HG03520 (cell line): ENCODE measurements around the gene KCNQ2.
"Not testable (repeated sequence)": the region's sequence is repeated elsewhere in the genome, so short reads cannot be mapped to it uniquely, and the experiment has no call there.

Experiments used
- ATAC-seq: cut with Tn5 transposase; IDR thresholded peaks from one replicate; pipeline ENCODE4 v1.9.1; 2021; ENCODE audit warnings: mild to moderate bottlenecking, moderate library complexity; ENCODE audit not compliant: unreplicated experiment

The KCNQ2 gene

DNA sequence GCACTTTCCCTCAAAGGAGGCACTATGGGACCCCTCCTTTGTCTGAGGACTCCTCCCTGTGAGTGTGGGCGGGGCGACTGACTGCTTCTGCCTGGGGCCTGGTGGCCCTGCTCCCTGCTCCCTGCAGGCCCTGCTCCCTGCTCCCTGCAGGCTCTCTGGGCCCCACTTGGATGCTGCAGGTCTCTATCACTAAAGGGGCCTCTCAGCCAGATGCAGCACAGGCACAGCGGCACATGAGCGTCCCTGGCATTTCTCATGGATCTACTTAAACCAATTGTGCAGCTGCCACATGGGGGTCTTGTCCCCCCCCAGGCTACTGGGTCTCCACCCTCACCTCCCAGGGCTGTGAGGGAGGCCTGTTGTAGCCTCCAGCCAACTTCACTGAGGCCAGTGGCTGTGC is 18.6 kb upstream of the KCNQ2 start:
- ATAC-seq, result no peak

DNA sequence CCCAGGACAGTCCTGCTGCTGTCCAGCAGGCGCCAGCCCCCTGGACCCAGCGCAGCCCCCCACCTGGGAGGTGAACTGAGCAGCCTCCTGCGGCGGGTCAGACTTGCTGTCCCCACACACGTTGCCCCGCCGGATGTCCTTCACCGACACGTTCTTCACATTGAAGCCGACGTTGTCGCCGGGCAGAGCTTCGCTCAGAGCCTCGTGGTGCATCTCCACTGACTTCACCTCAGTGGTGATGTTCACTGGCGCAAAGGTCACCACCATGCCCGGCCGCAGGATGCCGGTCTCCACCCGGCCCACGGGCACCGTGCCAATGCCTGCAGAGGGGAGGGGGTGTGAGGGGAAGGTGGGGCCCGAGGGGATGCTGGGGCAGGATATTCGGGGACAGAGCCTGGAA is 18.0 kb upstream of the KCNQ2 start:
- ATAC-seq, result no peak

DNA sequence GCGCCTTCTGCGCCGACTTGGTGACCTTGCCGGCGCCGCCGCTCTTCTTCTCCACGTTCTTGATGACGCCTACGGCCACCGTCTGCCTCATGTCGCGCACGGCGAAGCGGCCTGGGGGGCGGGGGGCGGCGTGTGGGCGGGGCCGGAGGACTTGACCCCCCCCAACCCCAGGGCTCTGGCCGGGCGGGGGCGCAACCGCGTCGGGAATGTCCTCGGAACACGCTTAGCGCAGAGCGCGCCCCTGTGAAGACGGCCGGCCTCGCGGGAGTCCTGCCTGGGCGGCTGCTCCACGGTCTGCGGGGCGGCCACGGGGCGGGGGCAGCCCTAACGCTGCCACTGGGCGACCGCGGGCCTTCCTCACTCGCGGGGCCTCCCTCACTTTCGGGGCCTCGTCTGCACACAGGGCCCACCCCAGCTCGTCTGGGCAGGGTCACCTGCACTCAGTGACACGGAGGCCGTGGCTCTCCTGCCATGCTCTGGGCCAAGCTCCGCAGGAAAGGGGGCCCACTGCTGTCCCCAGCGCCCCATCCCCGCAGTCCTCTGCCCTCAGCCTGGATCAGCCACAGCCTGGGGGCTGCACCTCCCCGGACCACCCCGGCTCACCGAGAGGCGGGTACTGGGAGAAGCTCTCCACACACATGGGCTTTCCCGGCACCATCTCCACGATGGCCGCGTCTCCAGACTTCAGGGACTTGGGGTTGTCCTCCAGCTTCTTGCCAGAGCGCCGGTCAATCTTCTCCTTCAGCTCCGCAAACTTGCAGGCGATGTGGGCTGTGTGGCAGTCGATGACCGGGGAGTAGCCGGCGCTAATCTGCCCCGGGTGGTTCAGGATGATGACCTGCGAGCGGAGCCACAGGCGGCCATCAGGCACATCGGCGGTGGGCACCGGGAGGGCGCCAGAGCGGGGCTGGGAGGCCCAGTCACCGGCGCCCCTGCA is 16.1 kb upstream of the KCNQ2 start:
- ATAC-seq, result no peak

DNA sequence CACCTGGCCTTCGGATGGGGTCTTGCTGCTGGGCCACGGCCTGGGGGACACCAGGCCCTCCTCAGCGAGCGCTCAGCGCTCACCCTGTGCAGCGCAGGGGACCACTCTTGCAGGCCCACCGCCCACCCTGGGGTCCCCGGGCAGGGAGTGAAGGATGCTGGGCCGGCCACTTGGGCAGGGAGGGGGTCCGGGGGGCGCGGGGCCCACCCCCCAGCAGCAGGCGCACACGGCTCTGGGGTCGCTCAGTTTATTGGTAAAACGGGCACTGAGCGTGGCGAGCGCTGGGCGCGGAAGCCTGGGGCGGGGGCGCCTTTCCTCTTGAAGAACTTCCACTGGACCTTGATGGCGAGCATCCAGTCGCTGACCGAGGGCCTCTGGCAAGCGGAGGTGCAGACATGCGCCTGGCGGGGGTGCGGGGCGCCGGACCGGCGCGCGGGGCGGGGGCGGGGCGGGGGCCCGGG is 15.4 kb upstream of the KCNQ2 start:
- no peak for ATAC-seq

DNA sequence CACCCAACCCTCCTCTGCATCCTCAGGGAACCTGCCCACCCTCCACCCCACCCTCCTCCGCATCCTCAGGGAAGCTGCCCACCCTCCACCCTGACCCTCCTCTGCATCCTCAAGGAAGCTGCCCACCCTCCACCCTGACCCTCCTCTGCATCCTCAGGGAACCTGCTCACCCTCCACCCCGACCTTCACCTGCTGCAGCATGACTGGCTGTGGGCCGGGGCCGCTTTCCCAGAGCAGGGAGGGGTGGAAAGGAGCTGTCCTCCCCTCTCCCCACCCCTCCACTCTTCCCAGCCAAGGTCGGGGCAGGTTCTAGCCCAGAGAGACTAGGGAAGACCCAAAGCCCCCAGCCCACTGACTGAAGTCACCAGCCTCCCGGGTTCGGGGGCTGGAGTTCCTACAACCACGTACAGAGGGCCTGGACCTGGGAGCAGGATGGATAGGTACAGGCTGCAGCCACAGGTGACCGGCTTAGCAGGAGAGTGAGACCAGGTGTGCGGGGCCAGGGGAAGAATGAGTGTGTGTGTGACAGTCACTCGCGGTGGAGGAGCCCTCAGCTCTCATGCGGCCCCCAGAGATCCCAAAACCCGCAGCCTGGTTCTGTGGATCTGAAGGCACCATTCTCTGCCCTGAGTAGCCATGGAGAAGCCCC is 14.8 kb upstream of the KCNQ2 start:
- ATAC-seq, result no peak

DNA sequence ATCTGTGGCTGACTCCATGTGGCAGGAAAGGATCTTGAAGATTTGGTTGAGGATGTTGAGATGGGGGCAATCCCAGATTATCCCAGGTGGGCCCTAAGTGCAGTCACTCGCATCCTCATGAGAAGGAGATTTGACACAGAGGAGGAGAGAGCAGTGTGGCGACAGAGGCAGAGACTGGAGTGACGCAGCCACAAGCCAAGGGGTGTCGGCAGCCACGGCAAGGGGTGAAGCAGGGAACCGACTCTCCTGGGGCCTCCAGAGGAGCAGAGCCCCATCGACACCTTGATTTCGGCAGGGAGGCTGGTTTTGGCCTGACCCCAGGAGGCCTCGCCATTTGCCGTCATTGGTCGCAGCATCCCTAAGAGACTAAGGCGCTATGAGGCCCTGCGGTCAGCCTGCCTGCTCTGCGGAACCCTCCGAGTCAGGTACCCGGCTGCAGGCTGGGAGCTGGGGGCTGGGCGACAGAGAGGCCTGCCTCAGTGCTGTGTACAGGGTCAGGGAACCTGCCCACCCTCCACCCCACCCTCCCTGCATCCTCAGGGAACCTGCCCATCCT is 13.9 kb upstream of the KCNQ2 start:
- no peak for ATAC-seq

DNA sequence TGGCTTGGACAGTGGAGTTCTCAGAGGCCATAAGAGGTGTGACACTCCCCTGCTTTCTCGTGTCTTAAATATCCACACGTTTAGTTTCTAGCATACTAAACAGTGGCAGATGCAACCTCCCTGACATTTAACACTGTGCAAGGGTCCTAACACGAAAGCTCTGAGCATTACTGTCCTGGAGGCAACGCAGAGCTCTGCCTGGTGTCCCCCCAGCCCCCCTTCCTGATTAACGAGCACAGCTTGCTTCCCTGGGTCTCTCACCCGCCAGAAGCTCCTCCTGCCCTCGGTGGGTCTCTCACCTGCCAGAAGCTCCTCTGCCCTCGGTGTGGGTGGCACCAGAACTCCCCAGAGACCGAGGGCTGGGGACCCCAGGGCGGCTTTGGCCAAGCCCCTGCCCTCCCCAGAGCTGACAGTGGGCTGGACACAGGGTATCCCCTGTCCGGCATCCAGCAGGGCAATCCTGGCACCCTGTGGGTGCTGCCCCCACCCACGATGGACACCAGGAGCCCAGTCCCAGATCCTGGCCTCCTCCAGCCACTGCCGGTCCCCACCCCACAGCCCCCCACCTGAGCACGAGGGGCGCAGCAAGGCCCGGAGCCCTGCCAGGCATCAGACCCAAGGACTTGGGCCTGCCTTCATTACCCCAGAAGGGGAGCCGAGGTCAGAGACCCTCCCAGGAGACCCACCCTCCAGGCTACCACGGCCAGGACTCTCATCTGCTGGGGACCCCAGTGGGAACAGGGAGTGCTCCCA is 12.4 kb upstream of the KCNQ2 start:
- no peak for ATAC-seq

DNA sequence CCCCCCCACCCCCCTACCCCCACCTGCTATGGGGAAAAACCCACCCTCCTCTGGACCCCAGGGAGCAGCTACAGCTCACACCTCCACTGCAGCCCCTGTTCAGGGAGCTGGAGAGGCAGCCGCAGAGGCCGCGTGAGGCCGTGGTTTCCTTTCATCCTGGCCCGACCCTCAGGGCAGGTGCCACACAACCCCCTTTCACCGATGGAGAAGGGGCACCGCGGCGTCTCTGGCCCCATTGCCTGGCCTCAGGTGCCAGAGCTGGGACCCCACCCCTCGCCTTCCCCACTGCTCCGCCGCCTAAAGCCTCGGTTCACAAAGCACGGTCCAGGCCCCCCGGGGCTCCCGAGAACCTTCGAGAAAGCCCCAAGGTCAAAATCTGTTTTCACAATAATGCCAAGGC is 11.8 kb upstream of the KCNQ2 start:
- ATAC-seq, result no peak

DNA sequence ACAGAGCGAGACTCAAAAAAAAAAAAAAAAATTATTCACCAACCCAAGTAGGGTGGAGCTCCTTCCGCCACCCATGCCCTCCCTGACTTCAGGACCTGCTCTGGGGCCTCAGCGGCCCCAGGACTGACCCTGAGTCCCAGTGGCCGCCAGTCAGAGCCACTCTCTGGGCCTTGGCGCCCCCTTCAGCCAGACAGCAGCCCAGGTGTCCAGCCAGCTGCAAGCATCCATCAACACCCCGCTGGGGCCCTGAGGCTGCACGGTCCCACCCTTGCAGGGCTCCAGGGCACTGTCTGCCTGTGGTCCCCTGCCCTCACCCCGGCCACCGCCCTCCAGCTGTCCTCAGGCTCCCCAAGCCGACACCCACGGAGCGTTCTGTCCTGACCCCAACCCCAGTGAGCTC is 11.4 kb upstream of the KCNQ2 start:
- no peak for ATAC-seq

DNA sequence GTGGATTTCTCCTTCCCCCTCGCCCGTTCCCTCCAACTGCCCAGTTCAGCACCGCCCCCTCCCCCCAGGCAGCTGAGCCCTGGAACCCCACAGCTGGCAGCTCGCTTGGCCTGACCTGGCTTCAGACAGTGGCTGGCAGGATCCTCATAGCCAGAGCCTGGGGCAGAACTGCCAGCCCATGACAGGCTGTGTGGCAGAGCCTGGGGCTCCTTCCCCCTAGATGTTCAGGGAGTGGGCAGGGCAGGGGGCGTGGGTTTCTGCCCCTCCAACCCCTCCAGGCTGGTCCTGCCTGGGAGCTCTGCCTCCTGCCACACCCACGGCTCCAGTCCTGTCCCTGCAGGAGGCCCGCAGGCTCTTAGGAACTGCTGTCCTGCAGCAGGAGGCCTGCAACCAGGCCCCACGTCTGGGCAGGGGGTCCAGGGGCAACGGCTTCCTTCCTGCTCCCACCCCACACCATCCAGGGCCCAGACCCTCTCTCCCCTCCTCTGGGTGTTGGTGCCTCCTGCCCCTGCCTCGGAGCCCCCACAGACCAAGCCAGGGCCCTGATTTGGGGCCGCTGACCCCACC is 9.6 kb upstream of the KCNQ2 start:
- ATAC-seq, result no peak

DNA sequence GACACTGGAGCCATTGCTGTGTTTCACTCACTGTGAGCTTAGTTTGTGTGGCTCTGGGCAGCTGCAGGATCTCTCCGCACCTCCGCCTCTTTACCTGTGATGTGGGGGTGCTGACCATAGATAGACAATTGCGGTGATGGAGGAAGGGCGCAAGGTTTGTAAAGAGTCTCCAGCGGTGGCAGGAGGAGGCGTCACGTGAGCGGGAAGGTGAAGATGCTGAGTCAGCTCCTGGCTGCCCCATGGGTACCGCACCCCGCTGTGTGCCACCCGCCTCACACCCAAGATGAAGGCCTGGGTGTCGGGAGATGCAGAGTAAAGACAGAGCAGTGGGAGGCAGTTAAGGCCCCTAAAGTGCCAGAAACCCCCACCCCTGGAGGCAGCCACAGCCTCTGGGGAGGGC is 9.0 kb upstream of the KCNQ2 start:
- no peak for ATAC-seq

DNA sequence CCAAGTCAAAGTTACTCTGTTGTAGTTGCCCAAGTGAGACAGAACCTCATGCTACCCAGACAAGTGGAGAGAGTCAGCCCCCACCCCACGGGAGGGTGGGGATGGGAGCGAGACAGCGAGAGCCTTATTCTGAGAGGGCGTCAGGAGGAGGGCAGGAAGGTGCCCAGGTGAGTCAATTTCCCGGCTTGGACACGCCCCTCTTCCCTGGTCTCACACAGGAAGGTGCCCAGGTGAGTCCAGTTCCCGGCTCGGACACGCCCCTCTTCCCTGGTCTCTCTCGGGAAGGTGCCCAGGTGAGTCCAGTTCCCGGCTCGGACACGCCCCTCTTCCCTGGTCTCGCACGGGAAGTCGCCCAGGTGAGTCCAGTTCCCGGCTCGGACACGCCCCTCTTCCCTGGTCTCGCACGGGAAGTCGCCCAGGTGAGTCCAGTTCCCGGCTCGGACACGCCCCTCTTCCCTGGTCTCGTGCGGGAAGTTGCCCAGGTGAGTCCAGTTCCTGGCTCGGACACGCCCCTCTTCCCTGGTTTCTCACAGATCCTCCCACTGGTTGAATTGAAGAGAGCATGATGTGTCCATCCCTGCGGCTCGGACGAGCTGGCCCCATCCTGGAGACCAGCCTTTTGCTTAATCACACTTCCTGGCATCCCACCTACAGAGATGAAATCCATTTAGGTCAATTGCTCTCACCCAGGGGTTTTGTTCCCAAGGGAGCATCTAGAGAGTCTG is 7.4 kb upstream of the KCNQ2 start:
- ATAC-seq, result not testable (repeated sequence)

DNA sequence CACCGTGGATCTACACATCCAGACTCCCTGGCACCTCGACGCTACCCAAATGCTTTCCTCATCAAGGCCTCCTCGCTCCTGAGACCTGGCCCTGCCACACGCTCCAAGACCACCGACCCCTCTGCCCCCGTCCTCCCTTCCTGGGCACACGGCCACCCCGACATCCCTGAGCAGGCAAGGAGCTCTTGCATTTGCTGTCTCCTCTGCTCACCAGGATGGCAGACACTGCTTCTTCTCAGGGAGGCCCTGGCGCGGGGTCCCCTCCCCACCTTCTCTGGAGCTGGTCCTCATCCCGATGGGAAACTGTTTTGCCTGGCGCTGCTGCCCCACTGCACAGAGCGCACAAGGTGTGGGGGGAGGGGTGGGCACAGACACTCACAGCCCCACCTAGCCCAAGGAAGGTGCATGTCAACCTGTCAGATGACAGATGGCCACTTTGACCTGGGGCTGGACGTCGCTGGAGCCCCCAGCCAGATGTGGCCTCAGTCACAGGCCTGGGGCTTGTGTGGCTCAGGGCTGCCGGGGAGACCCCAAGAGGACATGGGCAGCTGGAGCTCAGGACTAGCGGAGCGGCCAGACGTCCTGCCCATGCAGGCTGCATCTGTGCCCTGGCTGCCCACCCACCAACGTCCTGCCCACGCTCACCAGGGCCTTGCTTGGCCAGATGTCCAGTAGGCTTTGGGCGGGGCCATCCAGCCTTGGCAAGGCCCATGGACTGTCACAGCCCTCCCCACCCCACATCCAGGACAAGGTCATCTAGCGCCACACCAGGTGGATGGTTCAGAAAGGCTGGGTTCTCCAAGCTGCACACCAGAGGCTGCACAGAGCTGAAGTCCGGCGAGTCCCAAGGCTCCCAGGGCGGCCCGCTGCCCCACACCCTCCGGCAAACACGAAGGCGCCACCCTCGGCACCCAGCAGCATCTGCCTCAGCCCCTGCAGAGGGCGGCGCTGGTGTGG is 6.2 kb upstream of the KCNQ2 start:
- no peak for ATAC-seq

DNA sequence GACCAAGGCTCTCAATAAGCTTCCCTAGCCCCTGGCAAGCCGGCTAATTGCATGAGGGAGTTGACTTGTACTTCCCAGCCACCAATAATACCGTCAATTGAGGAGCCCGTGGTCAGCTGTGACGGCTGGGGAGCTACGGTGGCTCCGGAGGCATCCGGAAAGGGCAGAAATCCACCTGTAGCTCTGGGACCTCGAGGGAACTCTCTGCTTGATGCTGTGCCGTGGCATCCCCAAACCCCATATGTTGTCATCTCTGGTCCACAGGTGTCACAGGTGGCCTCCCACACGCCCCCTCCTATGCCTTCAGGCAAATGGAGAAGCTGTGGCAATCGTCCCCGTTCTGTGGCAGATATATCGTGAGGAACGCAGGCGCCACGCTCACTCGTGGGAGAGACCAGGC is 5.5 kb upstream of the KCNQ2 start:
- ATAC-seq, result no peak

DNA sequence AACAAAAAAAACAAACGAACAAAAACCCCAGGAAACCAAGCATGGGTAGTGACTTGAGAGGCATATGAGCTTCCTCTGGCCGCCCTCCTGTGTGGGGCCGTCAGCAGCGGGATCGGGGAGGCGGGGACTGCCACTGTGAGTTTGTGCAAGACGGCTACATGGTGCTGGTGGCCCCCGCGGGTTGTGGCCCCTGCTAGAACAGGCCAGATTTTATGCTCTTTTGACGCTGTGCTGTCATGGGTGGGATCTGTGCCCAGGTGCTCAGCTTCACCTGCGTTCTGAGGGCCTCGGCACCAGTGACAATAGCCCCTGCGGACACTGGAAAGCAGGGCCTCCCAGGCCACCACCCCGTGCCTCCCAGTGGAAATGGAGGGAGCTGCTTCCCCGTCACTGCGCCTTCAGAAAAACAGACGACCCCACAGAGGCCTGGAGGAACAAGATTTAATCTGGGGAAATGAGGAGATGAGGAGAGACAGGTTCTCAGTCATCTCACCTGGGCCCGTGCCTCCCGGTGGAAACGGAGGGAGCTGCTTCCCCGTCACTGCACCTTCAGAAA is 4.7 kb upstream of the KCNQ2 start:
- no peak for ATAC-seq

DNA sequence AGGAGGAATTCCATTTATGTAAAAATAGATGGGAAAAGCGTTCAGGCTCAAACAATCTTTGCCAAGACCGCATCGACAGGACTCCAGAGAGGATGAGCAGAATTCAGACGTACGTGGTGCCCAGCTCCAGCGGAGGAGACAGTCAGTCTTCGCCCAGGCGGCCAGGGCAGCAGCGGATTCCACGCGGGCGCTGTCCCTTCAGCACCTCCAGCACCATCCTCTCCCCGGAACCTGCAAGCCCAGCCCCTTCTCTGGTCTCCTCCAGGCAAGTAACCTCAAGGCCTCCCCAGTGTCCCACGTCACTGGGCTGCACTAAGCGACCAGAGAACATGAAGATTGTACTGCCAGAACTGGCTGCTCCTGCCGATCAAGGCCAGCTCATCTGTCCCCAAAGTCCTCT is 2.8 kb upstream of the KCNQ2 start:
- no peak for ATAC-seq

DNA sequence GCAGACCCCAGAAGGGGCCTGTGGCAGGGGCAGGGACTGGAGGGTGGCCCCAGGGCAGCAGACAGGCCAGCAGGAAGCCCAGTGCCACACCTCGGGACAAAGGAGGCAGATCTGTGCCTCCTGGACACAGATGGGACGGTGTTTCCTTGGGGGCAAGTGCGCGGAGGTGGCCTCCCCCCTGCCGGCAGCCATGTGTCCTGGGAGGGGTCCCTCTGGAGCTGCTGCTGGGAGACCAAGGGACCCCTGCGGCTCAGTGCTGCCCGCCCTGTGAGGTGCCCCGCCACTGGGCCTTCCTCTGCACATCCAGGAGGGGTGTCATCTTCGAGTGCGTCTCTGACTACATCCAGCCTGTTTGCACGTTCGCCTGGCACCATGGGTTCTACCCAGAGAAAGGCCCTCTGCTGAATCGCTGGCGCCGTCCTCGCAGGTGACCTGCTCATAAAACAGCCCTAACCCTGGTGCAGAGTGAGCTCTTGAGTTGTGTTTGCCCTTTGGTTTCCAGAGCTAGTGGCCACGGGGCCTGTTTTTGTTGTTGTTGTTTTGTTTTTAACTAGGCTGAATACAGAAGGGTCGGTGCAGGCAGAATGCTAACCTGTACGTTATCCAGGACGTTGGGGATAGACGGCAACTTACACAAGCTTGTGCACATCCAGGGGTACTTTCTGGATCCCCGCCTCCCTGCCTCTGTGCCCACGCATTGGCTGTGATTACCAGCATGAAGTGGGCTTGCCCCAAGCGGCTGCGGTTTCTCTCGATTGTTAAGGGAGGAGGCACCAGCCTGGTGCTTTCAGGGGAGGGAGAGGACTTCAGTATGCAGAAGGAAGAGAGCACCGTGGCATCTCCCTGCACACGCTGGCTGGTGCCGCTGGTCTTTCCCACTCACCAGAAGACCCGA is 1.3 kb upstream of the KCNQ2 start:
- no peak for ATAC-seq

DNA sequence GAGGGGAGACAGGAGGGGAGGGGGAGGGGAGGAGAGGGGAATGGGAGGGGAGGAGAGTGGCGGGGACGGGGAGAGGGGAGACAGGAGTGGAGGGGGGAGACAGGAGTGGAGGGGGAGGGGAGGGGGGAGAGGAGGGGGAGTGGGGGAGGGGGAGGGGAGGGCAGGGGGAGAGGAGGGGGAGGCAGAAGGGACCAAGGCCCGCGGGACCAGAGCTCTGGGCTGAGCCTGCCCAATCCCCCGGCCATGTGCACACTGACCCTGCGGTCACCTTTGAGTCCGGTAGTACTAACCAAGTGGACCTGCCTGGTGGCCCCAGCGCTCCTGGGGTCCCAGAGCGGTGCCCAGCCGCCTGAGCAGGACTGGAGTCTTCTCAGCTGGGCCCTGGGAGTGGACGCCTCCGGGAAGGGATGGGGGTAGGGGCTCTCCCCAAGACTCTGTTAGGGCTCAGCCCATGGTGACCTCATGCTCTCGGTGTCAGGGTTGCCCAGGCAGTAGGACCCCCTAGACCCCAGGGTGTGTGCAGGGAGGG is 471 bp upstream of the KCNQ2 start:
- no peak for ATAC-seq
